ENCODE measurements around the gene SPHK2.

- TF ChIP-seq CTCF (IDR thresholded peaks at IDR 0.05): no peak
- TF ChIP-seq POLR2AphosphoS5 (IDR thresholded peaks at IDR 0.05): no peak
These were observed 14.1 kb downstream of the SPHK2 start for GRCh38 chr19:48633148-48634035.

All from suprapubic skin (tissue), 3 donors.